Middle frontal gyrus (tissue), 1 donor: ENCODE data around the gene CHRM3.

ENCODE experiments used
- DNase-seq: peaks from one replicate; pipeline ENCODE4 v3.0.0-alpha.2; 2015; ENCODE audit warnings: low spot score; ENCODE audit errors: extremely low spot score

Gene CHRM3

GRCh38 chr1:239413916-239414315 is 27.5 kb downstream of the CHRM3 start:
- no peak for DNase-seq

GRCh38 chr1:239417221-239417620 is 30.9 kb downstream of the CHRM3 start:
- no peak for DNase-seq

GRCh38 chr1:239417986-239418640 is 31.7 kb downstream of the CHRM3 start:
- DNase-seq: no peak

- no peak for DNase-seq
Measured at GRCh38 chr1:239418681-239419080, 32.3 kb downstream of the CHRM3 start.

- DNase-seq: no peak
Measured at GRCh38 chr1:239421811-239422210, 35.4 kb downstream of the CHRM3 start.

- DNase-seq: no peak
Measured at GRCh38 chr1:239422818-239423217, 36.5 kb downstream of the CHRM3 start.

GRCh38 chr1:239426821-239427475 is 40.6 kb downstream of the CHRM3 start:
- no peak for DNase-seq

- no peak for DNase-seq
Measured at GRCh38 chr1:239427712-239428111, 41.3 kb downstream of the CHRM3 start.

- no peak for DNase-seq
Measured at GRCh38 chr1:239428120-239428710, 41.8 kb downstream of the CHRM3 start.

- DNase-seq: no peak
Measured at GRCh38 chr1:239429163-239429562, 42.8 kb downstream of the CHRM3 start.

- no peak for DNase-seq
Measured at GRCh38 chr1:239432255-239432654, 45.9 kb downstream of the CHRM3 start.

GRCh38 chr1:239434181-239434580 is 47.8 kb downstream of the CHRM3 start:
- DNase-seq: no peak
